GM12874 (cell line): ENCODE data around the gene OTOG.

ENCODE experiments used
- TF ChIP-seq, protein P1 (sequence below): IDR thresholded peaks from 2 replicates; pipeline ENCODE4 v1.5.1; 2011; ENCODE audit warnings: low read depth, mild to moderate bottlenecking, control low read depth, low read length, moderate library complexity; ENCODE audit not compliant: insufficient read depth

OTOG gene

DNA sequence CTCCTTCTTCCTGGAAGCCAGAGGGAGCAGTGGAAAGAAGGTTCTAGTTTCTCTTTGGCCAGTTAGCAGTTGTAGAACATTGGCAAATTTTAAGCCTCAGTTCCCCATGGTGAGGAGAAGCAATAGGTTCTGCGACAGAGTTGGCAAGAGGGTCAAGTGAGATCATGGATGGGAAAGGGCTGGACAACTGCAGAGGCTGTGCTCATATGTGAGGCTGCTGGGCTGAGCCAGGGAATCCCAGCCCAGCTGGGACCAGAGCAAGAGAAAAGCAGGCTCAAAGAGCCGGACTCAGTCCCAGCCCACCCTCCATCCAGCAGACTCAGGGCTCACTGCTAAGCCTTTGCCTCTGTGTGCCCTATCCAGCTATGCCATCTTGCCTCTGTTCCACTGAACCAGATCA is 105.5 kb downstream of the OTOG start:
- TF ChIP-seq, protein P1, sequence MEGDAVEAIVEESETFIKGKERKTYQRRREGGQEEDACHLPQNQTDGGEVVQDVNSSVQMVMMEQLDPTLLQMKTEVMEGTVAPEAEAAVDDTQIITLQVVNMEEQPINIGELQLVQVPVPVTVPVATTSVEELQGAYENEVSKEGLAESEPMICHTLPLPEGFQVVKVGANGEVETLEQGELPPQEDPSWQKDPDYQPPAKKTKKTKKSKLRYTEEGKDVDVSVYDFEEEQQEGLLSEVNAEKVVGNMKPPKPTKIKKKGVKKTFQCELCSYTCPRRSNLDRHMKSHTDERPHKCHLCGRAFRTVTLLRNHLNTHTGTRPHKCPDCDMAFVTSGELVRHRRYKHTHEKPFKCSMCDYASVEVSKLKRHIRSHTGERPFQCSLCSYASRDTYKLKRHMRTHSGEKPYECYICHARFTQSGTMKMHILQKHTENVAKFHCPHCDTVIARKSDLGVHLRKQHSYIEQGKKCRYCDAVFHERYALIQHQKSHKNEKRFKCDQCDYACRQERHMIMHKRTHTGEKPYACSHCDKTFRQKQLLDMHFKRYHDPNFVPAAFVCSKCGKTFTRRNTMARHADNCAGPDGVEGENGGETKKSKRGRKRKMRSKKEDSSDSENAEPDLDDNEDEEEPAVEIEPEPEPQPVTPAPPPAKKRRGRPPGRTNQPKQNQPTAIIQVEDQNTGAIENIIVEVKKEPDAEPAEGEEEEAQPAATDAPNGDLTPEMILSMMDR = no peak

DNA sequence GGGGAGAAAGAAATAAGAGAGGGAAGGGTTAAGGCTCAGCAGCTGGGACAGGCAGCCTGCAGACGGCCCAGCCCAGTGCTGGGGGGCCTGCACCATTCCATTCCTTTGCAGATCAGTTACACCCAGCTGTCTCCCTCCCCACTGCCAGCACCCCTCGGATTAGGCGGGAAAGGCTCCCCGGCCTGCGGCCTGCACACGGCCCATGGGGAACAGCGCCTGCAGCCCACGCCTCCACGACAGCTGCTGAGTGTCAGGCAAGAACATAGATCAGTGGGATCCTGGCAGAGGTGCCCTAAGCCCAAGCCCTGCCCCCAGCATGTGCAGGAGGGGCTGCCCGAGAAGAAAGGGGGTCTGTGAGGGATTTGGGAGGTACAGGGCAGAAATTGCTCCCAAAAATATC is 106.6 kb downstream of the OTOG start:
- TF ChIP-seq, protein P1 = no peak

DNA sequence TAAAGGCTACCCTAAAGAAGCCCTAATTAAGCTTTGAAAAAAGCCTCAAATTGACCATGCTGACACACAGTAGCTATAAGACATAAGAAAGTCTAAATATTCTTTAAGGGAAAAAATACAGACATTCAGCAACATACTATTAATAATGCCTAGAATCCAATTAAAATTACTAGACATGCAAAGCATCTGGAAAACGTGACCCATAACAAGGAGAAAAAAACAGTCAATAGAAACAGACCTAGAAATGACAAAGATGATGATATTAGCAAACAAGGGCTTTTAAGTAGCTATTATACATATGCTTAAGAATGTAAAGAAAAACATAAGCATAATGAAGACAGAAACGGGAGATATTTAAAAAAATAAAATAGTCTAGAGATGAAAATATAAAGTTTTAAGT is 108.6 kb downstream of the OTOG start:
- TF ChIP-seq, protein P1 = no peak

DNA sequence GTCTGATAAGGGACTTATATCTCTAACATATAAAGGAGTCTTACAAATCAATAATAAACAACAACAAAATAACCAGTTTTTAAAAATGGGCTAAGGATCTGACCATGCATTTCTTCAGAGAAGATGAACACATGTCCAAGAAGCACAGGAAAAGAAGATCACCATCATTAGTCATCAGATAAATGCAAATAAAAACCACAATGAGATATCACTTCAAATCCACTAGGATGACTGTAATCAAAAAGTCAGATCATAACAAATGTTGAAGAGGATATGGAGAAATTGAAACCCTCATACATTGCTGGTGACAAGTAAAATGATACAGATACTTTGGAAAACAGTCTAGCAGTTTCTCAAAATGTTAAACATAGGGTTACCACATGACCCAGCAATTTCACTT is 111.2 kb downstream of the OTOG start:
- TF ChIP-seq, protein P1 = no peak

DNA sequence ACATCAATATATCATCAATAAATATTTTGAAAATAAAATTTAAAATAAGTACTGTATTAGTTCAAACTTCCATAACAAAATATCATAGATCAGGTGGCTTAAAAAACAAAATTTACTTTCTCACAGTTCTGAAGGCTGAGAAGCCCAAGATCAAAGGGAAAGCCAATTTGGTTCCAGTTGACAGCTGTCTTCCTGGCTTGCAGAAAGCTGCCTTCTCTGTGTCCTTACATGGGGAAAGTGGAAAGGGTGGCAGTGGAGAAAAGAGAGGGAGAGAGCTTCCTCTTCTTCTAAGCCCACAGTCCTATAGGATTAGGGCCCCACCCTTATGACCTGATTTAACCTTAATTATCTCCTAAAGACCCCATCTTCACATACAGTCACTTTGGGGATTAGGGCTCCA is 121.1 kb downstream of the OTOG start:
- TF ChIP-seq, protein P1 = no peak

DNA sequence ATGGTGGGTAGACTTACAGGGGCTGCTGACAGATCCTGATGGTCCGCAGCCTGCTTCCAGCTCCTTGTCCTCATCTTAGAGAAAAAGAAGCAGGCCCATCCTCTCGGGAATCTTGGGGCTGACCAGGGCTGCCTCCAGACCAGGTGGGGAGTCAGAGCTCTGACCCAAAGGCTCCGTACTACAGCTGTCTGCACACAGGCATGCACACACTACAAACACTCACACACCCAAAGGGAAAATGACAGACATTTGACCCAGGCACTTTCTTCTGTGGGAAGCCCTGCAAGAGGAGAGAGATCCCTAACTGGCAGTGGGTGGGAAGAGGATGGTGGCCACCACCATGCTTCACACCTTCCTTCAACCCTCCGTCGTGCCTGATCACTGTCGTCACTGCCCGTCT is 125.4 kb downstream of the OTOG start:
- TF ChIP-seq, protein P1 = no peak

DNA sequence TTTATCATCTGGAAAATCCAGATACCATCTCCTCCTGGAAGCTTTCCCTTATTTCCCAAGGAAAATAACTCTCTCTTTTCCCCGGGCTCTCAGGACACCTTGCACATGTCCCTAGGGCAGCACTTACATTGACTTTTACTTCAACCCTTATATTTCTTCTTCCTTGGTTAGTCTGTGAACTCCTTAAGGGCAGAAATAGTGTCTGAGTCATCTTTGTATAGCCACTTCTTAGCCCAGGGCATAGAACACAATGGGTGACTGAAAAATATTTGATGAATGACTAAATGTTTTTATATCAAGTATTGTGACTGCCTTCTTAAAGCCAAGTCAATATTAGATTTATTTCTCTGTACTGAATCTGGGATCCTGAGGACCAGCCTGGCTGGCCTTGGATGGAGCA is 126.9 kb downstream of the OTOG start:
- TF ChIP-seq, protein P1 = no peak

DNA sequence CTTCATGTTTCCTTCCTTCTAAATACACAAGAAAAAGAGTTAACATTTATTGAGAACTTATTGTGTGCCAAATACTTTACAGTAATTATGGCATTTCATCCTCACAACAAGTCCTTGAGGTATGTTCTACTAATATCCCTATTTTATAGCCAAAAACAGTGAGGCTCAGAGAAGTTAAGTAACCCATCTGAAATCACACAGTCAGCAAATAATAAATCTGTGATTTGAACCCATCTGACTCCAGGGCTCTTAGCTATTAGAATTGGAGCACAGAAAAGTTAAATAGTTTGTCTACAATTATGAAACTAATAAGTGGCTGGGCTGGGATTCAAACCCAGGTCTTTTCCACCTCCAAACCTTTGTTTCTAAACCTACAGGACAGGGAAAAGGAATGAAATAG is 135.8 kb downstream of the OTOG start:
- TF ChIP-seq, protein P1 = no peak
